ENCODE measurements around the gene FAM120B. TPM values are rescaled to one million over a fixed set of nuclear protein-coding genes. Genes with fewer than 3 reads are reported as not detected.

Gene FAM120B
- total RNA-seq, 1 experiment from 2014 or later = 23.4 TPM

- Mint-ChIP-seq H3K27ac (ENCODE audit: low read depth, unreplicated experiment) (no peak overlapping the region), H3K27me3 (ENCODE audit: insufficient read depth, unreplicated experiment) (no peaks in the 10 kb centered on the region), H3K9me3 (ENCODE audit: unreplicated experiment) (no peaks in the 10 kb centered on the region), H3K36me3 (ENCODE audit: insufficient read depth, unreplicated experiment) (no peaks in the 10 kb centered on the region), H3K4me1 (ENCODE audit: insufficient read depth, unreplicated experiment) (peaks cover 6% of the 10 kb centered on the region), H3K4me3 (ENCODE audit: unreplicated experiment) (no peak overlapping the region)
- POLR2A ChIA-PET = no interaction called here
- intact Hi-C loops (cut with micrococcal nuclease) = no loop called here
- DNase-seq (ENCODE audit: unreplicated experiment) = no peak
- no peak for TF ChIP-seq CTCF (IDR thresholded peaks at IDR 0.05; ENCODE audit: unreplicated experiment)
- CTCF ChIA-PET = no interaction called here
- BruUV-seq (replicated peaks) = no TSS peak
Observed at GRCh38 chr6:170281331-170282292, 24.9 kb upstream of the FAM120B start.

GRCh38 chr6:170282512-170283158, 23.9 kb upstream of the FAM120B start:
- POLR2A ChIA-PET = no interaction called here
- intact Hi-C loops (cut with micrococcal nuclease) = no loop called here
- no TSS peak for BruUV-seq (replicated peaks)

GRCh38 chr6:170283212-170284081, 23.1 kb upstream of the FAM120B start:
- H3K27ac Mint-ChIP-seq (ENCODE audit: low read depth, unreplicated experiment) = no peak overlapping the region
- POLR2A ChIA-PET = no interaction called here
- TF ChIP-seq CTCF (IDR thresholded peaks at IDR 0.05; ENCODE audit: unreplicated experiment) = no peak
- H3K27me3 Mint-ChIP-seq (ENCODE audit: insufficient read depth, unreplicated experiment) = peaks cover 8% of the 10 kb centered on the region
- H3K9me3 Mint-ChIP-seq (ENCODE audit: unreplicated experiment) = no peaks in the 10 kb centered on the region
- peaks cover 6% of the 10 kb centered on the region for H3K4me1 Mint-ChIP-seq (ENCODE audit: insufficient read depth, unreplicated experiment)
- no TSS peak for BruUV-seq (replicated peaks)
- intact Hi-C loops (cut with micrococcal nuclease) = no loop called here
- no peak overlapping the region for H3K4me3 Mint-ChIP-seq (ENCODE audit: unreplicated experiment)
- DNase-seq (ENCODE audit: unreplicated experiment) = no peak
- H3K36me3 Mint-ChIP-seq (ENCODE audit: insufficient read depth, unreplicated experiment) = peaks cover 5% of the 10 kb centered on the region
- CTCF ChIA-PET = no interaction called here

More at GRCh38 chr6:170282512-170283158, 23.9 kb upstream of the FAM120B start:
- Mint-ChIP-seq H3K9me3 (ENCODE audit: unreplicated experiment) (no peaks in the 10 kb centered on the region), H3K27ac (ENCODE audit: low read depth, unreplicated experiment) (no peak overlapping the region), H3K36me3 (ENCODE audit: insufficient read depth, unreplicated experiment) (no peaks in the 10 kb centered on the region), H3K4me1 (ENCODE audit: insufficient read depth, unreplicated experiment) (peaks cover 6% of the 10 kb centered on the region), H3K27me3 (ENCODE audit: insufficient read depth, unreplicated experiment) (no peaks in the 10 kb centered on the region), H3K4me3 (ENCODE audit: unreplicated experiment) (no peak overlapping the region)
- DNase-seq (ENCODE audit: unreplicated experiment) = no peak
- no peak for TF ChIP-seq CTCF (IDR thresholded peaks at IDR 0.05; ENCODE audit: unreplicated experiment)
- CTCF ChIA-PET = no interaction called here
